Glutamatergic neuron (in vitro differentiated cells): Measurements from ENCODE around the gene DOCK6. TPM values are rescaled to one million over a fixed set of nuclear protein-coding genes. Genes with fewer than 3 reads are reported as not detected.

Experiments used
- DNase-seq: peaks from one replicate; pipeline ENCODE4 v3.0.0; 2022
- H3K27ac Mint-ChIP-seq: one replicate; pipeline ENCODE4 v1.8.0; 2020; ENCODE audit warnings: mild to moderate bottlenecking, mixed read lengths, inconsistent platforms; ENCODE audit not compliant: unreplicated experiment
- H3K27me3 Mint-ChIP-seq: one replicate; pipeline ENCODE4 v1.8.0; 2020; ENCODE audit warnings: mild to moderate bottlenecking, moderate library complexity, mixed read lengths, inconsistent platforms; ENCODE audit not compliant: unreplicated experiment
- H3K36me3 Mint-ChIP-seq: one replicate; pipeline ENCODE4 v1.8.0; 2020; ENCODE audit warnings: mild to moderate bottlenecking, mixed read lengths, inconsistent platforms; ENCODE audit not compliant: unreplicated experiment
- H3K4me1 Mint-ChIP-seq: one replicate; pipeline ENCODE4 v1.8.0; 2020; ENCODE audit warnings: mild to moderate bottlenecking, low read depth, mixed read lengths, inconsistent platforms; ENCODE audit not compliant: unreplicated experiment
- H3K4me3 Mint-ChIP-seq: one replicate; pipeline ENCODE4 v1.8.0; 2020; ENCODE audit warnings: mild to moderate bottlenecking, mixed read lengths, inconsistent platforms; ENCODE audit not compliant: unreplicated experiment
- H3K9me3 Mint-ChIP-seq: one replicate; pipeline ENCODE4 v1.8.0; 2020; ENCODE audit warnings: mild to moderate bottlenecking, moderate library complexity, mixed read lengths, inconsistent platforms; ENCODE audit not compliant: unreplicated experiment
- CTCF ChIP-seq: fragments of 200-600 bp; sonication (generic); IDR thresholded peaks from one replicate; pipeline ENCODE4 v1.5.0; 2021; ENCODE audit not compliant: partially characterized antibody, unreplicated experiment
- total RNA-seq: library from RNA; stranded (reverse); fragmentation: NEBNext Ultra II Directional; extraction: Animal tissue kit (Norgen Biotek cat#: 25700); gene quantifications from one replicate; pipeline ENCODE4 v1.2.1, GENCODE V29; 2021; ENCODE audit not compliant: unreplicated experiment

Gene DOCK6
- total RNA-seq, 1 donor from 2014 or later = 260 TPM

- no peak for TF ChIP-seq CTCF
- no peaks in the 10 kb centered on the region for H3K4me1 Mint-ChIP-seq
- no peak for DNase-seq
- H3K27me3 Mint-ChIP-seq = peaks cover 3% of the 10 kb centered on the region
- H3K4me3 Mint-ChIP-seq = no peak overlapping the region
- no peak overlapping the region for H3K27ac Mint-ChIP-seq
- peaks cover 3% of the 10 kb centered on the region for H3K36me3 Mint-ChIP-seq
- peaks cover 3% of the 10 kb centered on the region for H3K9me3 Mint-ChIP-seq
These were observed 62.2 kb downstream of the DOCK6 start for GRCh38 chr19:11200015-11200574.

- H3K4me3 Mint-ChIP-seq = no peak overlapping the region
- H3K4me1 Mint-ChIP-seq = no peaks in the 10 kb centered on the region
- H3K36me3 Mint-ChIP-seq = peaks cover 3% of the 10 kb centered on the region
These were observed 62.8 kb downstream of the DOCK6 start for GRCh38 chr19:11199517-11199916.

GRCh38 chr19:11198769-11199424, 63.4 kb downstream of the DOCK6 start:
- Mint-ChIP-seq H3K36me3 (peaks cover 3% of the 10 kb centered on the region), H3K4me3 (no peak overlapping the region), H3K27me3 (no peaks in the 10 kb centered on the region), H3K9me3 (peaks cover 3% of the 10 kb centered on the region), H3K4me1 (no peaks in the 10 kb centered on the region), H3K27ac (no peak overlapping the region)
- no peak for TF ChIP-seq CTCF
- no peak for DNase-seq

More at GRCh38 chr19:11199517-11199916, 62.8 kb downstream of the DOCK6 start:
- Mint-ChIP-seq H3K27me3 (no peaks in the 10 kb centered on the region), H3K27ac (no peak overlapping the region), H3K9me3 (peaks cover 3% of the 10 kb centered on the region)
- TF ChIP-seq CTCF = no peak
- DNase-seq = no peak

- Mint-ChIP-seq H3K4me3 (peak overlapping the region; percentile 85), H3K4me1 (no peaks in the 10 kb centered on the region), H3K36me3 (peaks cover 3% of the 10 kb centered on the region), H3K27me3 (no peaks in the 10 kb centered on the region), H3K9me3 (peaks cover 3% of the 10 kb centered on the region), H3K27ac (no peak overlapping the region)
- no peak for DNase-seq
- no peak for TF ChIP-seq CTCF
These were observed 64.2 kb downstream of the DOCK6 start for GRCh38 chr19:11198175-11198534.

- peaks cover 3% of the 10 kb centered on the region for H3K9me3 Mint-ChIP-seq
- DNase-seq = peak; percentile 81
- no peaks in the 10 kb centered on the region for H3K27me3 Mint-ChIP-seq
- peak within 1 kb of the TSS; percentile 85 for H3K4me3 Mint-ChIP-seq
- H3K4me1 Mint-ChIP-seq = no peaks in the 10 kb centered on the region
- peak within 1 kb of the TSS; percentile 8 for H3K27ac Mint-ChIP-seq
- no peak for TF ChIP-seq CTCF
- peaks cover 3% of the 10 kb centered on the region for H3K36me3 Mint-ChIP-seq
These were observed 64.8 kb downstream of the DOCK6 start, which contains the start of gene KANK2 for GRCh38 chr19:11197291-11198174. Gene KANK2, minus strand, starts transcription at chr19:11197545. Its CDS starts 3,034 bp downstream, at chr19:11194511.
